Measurements from ENCODE around the gene SLIT3. TPM values are rescaled to one million over a fixed set of nuclear protein-coding genes. Genes with fewer than 3 reads are reported as not detected.

Gene SLIT3
- total RNA-seq, 4 donors from 2014 or later = 0.97 to 6.1 (median 3.4) TPM

DNA sequence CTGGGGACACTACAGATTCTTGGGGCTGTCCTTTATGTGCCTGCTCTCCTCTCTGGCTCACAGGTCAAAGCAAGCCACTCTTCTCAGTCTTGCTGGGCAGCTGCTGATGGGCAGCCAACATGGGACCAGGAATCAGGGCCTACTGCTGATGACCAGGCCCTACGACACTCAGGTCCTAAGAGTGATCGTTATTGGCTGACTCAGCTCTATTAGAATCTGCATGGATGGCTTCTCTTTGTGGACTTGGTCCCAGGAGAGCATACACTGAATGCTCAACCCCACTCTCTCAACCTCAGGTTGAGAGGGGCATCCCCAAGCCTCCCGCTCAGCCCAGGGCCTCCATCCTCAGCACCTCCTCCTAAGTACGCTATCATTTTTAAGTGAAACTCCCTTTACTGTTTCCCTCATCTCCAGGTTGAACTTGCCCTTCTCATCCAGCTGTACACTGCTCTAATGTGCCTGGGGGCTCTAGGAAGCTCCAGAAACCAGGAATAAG, 471.0 kb downstream of the SLIT3 start:
- H3K27ac ChIP-seq = no peak overlapping the region
- no peaks in the 10 kb centered on the region for H3K4me1 ChIP-seq
- no peak overlapping the region for H3K4me3 ChIP-seq
- no peak for TF ChIP-seq POLR2A (IDR thresholded peaks at IDR 0.05)
- TF ChIP-seq, protein P1, sequence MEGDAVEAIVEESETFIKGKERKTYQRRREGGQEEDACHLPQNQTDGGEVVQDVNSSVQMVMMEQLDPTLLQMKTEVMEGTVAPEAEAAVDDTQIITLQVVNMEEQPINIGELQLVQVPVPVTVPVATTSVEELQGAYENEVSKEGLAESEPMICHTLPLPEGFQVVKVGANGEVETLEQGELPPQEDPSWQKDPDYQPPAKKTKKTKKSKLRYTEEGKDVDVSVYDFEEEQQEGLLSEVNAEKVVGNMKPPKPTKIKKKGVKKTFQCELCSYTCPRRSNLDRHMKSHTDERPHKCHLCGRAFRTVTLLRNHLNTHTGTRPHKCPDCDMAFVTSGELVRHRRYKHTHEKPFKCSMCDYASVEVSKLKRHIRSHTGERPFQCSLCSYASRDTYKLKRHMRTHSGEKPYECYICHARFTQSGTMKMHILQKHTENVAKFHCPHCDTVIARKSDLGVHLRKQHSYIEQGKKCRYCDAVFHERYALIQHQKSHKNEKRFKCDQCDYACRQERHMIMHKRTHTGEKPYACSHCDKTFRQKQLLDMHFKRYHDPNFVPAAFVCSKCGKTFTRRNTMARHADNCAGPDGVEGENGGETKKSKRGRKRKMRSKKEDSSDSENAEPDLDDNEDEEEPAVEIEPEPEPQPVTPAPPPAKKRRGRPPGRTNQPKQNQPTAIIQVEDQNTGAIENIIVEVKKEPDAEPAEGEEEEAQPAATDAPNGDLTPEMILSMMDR (IDR thresholded peaks at IDR 0.05 in 4 of 5, conservative IDR thresholded peaks at IDR 0.05 in 1 of 5) = no peak
- intact Hi-C loops (cut with DNase I; ENCODE audit: low total_unique reads) (no loop called here), in situ Hi-C loops (cut with MboI; ENCODE audit: low sequenced_read_pairs in 4 of 4) (no loop called here)
- ATAC-seq (no peak), DNase-seq (no peak)
- H3K36me3 ChIP-seq = no peaks in the 10 kb centered on the region
- H3K9me3 ChIP-seq = no peaks in the 10 kb centered on the region
- peaks cover 0 to 4% (median 0%) of the 10 kb centered on the region in 3 donors for H3K27me3 ChIP-seq

DNA sequence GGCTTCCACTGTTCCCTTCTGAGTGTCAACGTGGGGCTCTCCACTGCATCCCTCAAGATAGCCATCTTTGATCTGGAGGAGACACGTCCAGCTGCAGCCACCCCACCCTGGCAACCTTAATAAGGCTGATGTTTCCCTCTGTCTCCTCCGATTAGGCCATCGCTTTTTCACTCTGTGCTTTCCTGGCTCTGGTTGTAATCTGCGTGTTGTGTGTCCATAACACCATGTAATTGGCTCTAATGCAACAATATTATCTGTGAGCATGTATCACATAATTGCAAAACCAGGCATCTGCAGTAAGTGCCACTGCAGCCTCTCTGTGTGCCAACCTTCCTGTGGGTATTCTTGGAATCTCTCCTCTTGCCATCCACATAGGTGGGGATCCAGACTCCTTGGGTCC, 471.9 kb downstream of the SLIT3 start:
- intact Hi-C loops (cut with DNase I; ENCODE audit: low total_unique reads) = no loop called here
- Histone ChIP-seq H3K36me3 (no peaks in the 10 kb centered on the region), H3K27me3 (peaks cover 0 to 4% (median 0%) of the 10 kb centered on the region in 3 donors), H3K4me1 (no peaks in the 10 kb centered on the region), H3K27ac (no peak overlapping the region), H3K4me3 (no peak overlapping the region), H3K9me3 (no peaks in the 10 kb centered on the region)
- in situ Hi-C loops (cut with MboI; ENCODE audit: low sequenced_read_pairs in 4 of 4) = no loop called here
- no peak for TF ChIP-seq POLR2A (IDR thresholded peaks at IDR 0.05)
- TF ChIP-seq, protein P1 (IDR thresholded peaks at IDR 0.05 in 4 of 5, conservative IDR thresholded peaks at IDR 0.05 in 1 of 5) = no peak
- no peak for ATAC-seq
- DNase-seq = no peak

DNA sequence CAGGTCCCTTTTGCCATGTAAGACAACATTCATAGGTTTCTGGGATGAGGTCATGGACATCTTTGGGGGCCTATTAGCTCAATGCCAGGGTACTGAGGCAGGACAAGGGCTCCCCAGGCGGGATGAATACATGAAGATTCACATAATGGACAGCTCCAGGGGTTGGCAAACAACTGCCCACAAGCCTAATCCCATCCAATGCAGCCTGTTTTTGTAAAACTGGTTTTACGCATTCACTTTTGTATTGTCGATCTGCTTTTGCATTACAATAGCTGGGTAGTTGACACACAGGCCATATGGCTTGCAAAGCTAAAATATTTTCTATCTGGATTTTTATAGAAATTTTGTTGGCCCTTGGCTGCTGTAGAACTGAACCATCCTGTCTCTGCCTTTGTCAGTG, 473.3 kb downstream of the SLIT3 start:
- in situ Hi-C loops (cut with MboI; ENCODE audit: low sequenced_read_pairs in 4 of 4) = no loop called here

DNA sequence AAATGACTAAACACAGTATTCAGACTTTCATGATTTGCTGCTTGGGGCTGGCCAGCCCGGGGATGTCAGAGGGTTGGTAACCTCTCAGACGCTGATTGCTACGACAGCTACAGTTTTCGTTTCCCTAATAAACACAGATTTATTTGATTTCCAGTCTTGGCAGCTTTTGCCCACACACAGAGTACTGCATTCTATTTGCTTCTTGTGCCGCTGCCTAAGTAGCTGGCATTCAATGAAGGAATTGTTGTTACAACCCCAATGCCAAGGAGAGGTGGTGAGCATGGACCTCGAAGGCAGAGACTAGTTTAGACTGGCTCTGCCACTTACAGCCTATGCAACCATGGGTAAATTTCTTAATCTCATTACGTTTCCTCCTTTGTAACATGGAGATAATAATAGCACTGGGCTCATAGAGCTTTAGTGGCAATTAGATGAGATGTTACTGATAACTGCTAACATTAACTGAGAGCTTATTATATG, 474.7 kb downstream of the SLIT3 start:
- ATAC-seq (no peak), DNase-seq (no peak)
- Histone ChIP-seq H3K4me1 (no peaks in the 10 kb centered on the region), H3K4me3 (no peak overlapping the region), H3K27me3 (no peaks in the 10 kb centered on the region), H3K27ac (no peak overlapping the region), H3K9me3 (no peaks in the 10 kb centered on the region), H3K36me3 (no peaks in the 10 kb centered on the region)
- in situ Hi-C loops (cut with MboI; ENCODE audit: low sequenced_read_pairs in 4 of 4) = no loop called here
- TF ChIP-seq, protein P1 (IDR thresholded peaks at IDR 0.05 in 4 of 5, conservative IDR thresholded peaks at IDR 0.05 in 1 of 5) = no peak
- TF ChIP-seq POLR2A (IDR thresholded peaks at IDR 0.05) = no peak
- intact Hi-C loops (cut with DNase I; ENCODE audit: low total_unique reads) = no loop called here

More for the DNA sequence above, 473.3 kb downstream of the SLIT3 start:
- peaks cover 0 to 4% (median 0%) of the 10 kb centered on the region in 3 donors for H3K27me3 ChIP-seq
- no peak overlapping the region for H3K4me3 ChIP-seq
- H3K4me1 ChIP-seq = no peaks in the 10 kb centered on the region
- TF ChIP-seq, protein P1 (IDR thresholded peaks at IDR 0.05 in 4 of 5, conservative IDR thresholded peaks at IDR 0.05 in 1 of 5) = no peak
- TF ChIP-seq POLR2A (IDR thresholded peaks at IDR 0.05) = no peak
- DNase-seq = no peak
- intact Hi-C loops (cut with DNase I; ENCODE audit: low total_unique reads) = no loop called here
- H3K27ac ChIP-seq = no peak overlapping the region
- ATAC-seq = no peak
- H3K36me3 ChIP-seq = no peaks in the 10 kb centered on the region
- no peaks in the 10 kb centered on the region for H3K9me3 ChIP-seq

Measured in gastrocnemius medialis (tissue), 4 donors.